Measurements from ENCODE around the gene HSD17B12.

HSD17B12 gene

DNA sequence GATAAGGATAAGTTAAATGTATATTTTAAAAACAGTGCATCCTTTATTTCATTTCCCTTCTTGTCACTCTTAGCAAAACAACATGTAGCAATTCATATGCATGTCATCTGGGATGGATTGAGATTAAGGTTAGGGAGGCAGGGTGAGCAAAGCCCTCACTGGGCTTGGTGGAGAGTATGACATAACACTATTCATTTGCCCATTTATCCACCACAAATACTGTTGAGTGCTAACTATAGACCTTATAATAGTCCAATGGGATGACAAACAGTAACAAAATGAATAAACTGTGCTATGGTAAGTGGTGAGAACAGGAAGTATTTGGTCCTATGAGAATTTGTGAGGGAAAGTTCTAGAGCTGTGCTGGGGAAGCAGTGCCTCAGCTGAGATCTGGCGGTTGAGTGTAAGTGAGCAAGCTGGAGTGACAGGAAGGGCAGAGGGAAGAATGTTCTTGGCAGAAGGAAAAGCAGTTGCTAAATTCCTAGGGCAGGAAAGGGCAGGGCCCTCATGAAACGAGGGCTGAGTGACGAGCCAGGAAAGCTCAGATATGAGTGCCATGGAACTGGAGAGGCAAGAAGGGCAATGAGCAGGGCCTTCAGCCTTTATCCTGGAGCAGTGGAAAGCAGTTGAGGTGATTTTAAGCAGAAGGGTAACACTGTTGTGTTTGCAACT lies 6.7 kb downstream of the HSD17B12 start:
- in situ Hi-C loops (cut with MboI; ENCODE audit: low sequenced_read_pairs), result no loop called here

DNA sequence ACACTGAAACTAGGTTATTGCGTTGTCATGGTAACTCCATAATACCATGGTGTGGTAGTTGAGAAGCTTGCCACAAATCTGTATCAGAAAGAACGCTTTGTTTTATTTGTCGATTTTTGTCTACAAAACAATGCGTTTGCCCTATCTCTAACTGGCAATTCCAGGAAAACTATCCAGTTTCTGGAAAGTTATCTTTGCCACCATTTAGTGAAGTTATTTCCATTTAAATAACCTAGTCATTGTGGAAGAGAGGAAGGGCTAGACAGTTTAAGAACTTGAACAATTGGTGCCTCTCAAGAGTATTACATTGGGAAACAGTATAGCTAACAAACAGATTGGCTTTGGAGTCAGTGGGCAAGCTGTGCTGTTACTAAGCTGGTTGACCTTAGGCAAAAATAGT lies 7.9 kb downstream of the HSD17B12 start:
- in situ Hi-C loops (cut with MboI; ENCODE audit: low sequenced_read_pairs), result no loop called here

DNA sequence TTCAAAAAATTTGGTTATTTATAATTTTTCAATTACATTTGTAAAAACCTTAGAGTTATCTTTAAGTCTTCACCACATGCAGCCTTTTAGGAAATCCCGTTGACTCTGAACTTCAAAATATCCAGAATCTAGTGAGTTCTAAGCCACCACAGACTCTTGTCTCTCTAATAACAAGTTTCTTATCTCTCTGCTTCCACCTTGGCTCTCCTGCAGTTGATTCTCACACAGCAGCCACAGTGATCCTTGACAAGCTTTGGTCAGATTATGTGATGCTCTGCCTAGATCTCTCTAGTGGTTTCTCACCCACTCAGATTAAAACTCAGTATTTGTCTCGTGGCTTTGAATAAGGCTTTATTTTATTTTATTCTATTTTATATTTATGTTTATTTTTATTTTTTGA lies 8.6 kb downstream of the HSD17B12 start:
- in situ Hi-C loops (cut with MboI; ENCODE audit: low sequenced_read_pairs), result no loop called here

DNA sequence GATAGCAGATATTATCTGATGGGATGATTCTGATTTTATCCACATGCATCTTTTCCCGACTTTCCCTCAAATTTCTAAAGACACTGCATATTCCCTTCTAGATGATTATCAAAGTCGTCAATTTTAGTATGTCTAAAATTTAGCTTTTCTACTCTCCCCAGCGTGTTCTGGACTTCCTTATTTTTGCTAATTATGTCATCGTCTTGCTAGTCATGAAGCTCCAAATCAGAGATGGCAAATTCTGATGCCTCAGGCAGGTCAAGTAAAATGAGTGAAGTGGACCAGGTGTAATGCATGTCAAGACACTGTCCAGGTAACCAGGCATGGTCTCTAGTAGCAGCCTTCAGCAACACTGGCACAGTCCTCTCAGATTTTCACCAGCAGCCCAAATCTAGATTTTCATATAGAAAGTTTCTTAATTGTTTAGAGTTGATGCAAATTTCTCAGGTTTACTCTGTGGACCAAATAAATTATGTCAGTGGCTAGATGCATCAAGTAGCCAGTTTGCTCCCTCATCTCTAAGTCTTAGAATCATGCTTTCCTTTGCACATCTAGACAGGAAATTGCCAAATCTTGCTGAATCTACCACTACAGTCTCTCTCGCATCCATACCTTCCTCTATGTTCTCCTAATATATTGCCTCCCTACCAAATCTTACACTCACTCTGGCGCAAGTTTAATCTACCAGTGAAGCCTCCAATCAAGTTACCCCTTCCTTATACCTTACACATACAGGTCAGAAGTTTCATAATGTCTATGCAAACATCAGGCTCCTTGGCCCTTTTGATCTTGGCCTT lies 10.6 kb downstream of the HSD17B12 start:
- in situ Hi-C loops (cut with MboI; ENCODE audit: low sequenced_read_pairs), result no loop called here

DNA sequence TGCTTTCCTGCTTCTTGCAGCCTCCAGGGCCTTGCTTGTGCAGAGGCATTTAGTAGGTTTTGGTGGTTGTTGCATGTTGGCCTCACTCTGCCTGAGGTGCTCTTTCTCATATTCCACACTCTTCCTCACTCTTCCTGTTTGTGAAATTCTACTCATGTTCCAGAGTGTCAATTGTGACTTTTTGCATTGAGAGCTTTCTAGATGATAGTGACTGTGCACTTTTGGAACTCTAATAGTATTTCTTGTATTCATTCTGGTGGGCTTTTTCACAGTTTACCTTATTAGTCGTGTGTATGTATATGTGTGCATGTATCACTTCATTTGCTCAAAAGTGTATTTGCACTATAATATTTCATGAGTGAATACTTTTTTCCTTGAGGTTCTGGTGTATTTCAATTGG lies 11.3 kb downstream of the HSD17B12 start:
- in situ Hi-C loops (cut with MboI; ENCODE audit: low sequenced_read_pairs), result no loop called here

- in situ Hi-C loops (cut with MboI; ENCODE audit: low sequenced_read_pairs), result no loop called here
These were observed 12.5 kb downstream of the HSD17B12 start for GRCh38 chr11:43693069-43693468.

DNA sequence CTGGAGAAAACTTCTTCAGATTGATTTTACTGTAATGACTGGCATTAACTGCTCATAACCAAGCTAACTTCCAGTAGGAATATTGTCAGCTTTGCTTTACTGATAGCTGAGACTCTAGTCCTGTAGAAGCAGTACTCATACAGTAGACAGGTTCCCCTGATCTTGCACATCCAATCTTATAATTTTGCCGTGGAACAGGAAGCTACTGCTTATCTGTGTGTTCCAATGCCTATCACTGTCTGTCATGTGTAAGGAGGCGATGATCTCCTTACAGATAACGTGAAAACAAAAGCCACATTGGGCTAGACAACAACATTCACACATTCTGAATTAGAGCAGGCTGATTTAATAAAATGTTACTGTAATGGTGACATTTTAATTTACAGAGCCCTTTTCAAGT lies 13.2 kb downstream of the HSD17B12 start:
- in situ Hi-C loops (cut with MboI; ENCODE audit: low sequenced_read_pairs), result no loop called here

DNA sequence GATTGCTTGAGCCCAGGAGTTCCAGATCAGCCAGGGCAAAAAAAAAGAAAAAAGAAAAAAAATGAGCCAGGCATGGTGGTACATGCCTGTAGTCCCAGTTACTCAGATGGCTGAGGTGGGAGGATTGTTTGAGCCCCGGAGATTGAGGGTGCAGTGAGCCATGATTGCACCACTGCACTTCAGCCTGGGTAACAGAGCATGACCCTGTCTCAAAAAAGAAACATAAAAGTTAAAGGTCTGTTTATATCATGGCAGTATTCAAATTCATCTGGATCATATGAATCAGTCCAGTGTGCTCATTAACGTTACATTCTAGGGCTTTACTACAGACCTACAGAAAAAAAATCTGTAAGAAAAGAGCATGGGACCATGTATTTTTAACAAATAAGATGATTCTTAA lies 13.9 kb downstream of the HSD17B12 start:
- in situ Hi-C loops (cut with MboI; ENCODE audit: low sequenced_read_pairs), result no loop called here

- in situ Hi-C loops (cut with MboI; ENCODE audit: low sequenced_read_pairs), result no loop called here
These were observed 17.1 kb downstream of the HSD17B12 start for GRCh38 chr11:43697679-43698078.

DNA sequence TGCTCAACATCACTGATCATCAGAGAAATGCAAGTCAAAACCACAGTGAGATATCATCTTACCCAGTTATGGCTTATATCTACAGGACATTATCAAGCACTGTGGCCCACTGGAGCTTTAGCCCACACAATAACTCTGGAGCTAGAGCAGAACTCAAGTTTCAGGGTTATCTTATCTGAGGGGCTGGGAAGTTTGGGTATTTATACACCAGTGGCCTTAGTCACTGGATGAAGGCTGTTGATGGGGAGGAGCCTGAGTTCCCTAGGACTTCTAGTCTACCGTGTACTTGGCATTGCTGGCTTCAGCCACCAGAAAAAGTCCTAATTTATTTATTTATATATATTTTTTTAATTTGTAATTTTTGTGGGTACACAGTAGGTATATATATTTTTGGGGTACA lies 19.3 kb downstream of the HSD17B12 start:
- in situ Hi-C loops (cut with MboI; ENCODE audit: low sequenced_read_pairs), result no loop called here

DNA sequence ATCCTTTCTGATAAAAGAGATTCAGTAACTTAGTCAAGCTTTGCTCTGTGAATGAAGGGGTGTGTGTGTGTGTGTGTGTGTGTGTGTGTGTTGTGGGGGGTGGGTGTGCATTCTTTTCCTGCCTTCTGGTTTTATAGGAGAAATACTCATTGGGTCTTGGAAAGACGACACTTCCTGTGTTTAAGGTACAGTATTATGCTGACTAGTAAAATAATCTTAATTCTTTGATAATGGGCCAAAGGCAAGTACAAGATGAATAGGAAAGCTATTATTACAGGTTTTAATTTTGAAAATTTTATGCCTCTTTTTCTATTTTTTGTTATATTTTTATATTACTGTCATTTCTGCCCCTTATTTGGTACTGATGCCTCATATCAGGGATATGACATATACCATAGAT lies 26.1 kb downstream of the HSD17B12 start:
- in situ Hi-C loops (cut with MboI; ENCODE audit: low sequenced_read_pairs), result no loop called here

DNA sequence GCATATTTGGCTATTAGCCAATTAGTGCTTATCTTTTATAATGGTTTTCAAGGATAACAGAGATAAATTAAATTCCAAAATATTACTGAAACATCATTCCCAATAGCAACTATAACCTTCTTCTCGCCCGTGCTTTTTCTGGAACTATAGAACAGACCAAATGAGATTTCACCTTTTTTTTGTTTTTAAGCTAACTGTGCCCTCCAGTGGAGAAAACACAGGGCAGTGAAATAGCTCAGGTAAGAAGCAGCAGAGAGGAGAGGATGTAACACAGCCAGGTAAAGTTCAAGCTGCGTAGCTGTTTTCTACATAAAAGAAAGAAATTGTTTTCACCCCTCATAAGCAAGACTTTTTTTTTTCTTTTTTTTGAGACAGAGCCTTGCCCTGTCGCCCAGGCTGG lies 28.2 kb downstream of the HSD17B12 start:
- in situ Hi-C loops (cut with MboI; ENCODE audit: low sequenced_read_pairs), result no loop called here

- in situ Hi-C loops (cut with MboI; ENCODE audit: low sequenced_read_pairs), result no loop called here
These were observed 29.2 kb downstream of the HSD17B12 start for GRCh38 chr11:43709689-43710088.

DNA sequence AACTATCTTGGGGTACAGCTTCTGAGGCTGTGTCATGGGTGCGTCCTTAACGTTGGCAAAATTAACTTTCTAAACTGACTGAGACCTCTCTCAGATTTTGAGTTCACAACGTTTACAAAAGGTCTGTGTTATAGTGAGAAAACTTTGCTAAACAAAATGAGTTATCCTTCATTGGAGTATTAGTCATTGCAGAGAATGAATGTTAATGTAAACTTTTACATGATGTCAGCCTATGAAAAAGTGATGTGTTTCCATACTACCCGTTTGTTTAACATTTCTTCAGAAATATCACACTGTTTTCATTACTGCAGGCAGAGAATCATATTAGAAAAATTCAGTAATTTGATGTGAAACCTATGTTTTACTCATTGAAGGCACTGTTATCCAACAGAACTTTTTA lies 32.1 kb downstream of the HSD17B12 start:
- in situ Hi-C loops (cut with MboI; ENCODE audit: low sequenced_read_pairs), result no loop called here

GRCh38 chr11:43718373-43718772 lies 37.8 kb downstream of the HSD17B12 start:
- in situ Hi-C loops (cut with MboI; ENCODE audit: low sequenced_read_pairs), result no loop called here

DNA sequence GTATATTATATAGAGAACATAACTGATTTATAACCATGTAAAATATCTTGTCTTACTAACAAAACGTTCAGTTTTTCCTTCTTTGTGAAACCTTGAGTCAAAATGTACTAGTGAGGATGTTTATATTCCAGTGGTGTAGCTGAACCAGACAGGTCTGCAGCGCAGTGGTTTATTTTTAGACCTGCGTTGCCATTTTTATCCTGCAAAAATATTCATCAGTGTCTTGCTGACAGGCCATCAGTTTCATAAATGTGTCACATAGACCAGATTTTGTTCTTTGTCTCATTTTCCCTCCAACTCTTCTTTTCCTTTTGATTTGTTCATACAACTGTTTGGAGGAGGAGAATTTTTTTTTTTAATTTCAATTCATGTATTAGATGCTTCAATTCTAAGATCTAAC lies 43.1 kb downstream of the HSD17B12 start:
- in situ Hi-C loops (cut with MboI; ENCODE audit: low sequenced_read_pairs), result no loop called here

DNA sequence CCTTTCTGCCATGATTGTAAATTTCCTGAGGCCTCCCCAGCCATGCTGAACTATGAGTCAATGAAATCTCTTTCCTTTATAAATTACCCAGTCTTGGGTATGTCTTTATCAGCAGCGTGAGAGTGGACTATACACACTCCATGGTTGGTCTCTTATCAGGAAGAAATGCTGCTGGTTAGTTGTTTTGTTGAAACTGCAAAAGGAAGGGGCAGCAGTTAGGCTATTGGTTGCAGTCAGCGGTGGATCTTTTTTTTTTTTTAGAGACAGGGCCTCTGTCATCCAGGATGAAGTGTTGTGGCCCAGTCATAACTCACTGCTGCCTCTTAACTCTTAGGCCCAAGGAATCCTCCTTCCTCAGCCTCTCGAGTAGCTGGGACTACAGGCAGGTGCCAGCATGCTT lies 51.7 kb downstream of the HSD17B12 start:
- in situ Hi-C loops (cut with MboI; ENCODE audit: low sequenced_read_pairs), result no loop called here

- in situ Hi-C loops (cut with MboI; ENCODE audit: low sequenced_read_pairs), result no loop called here
These were observed 53.7 kb downstream of the HSD17B12 start for GRCh38 chr11:43734256-43734655.

DNA sequence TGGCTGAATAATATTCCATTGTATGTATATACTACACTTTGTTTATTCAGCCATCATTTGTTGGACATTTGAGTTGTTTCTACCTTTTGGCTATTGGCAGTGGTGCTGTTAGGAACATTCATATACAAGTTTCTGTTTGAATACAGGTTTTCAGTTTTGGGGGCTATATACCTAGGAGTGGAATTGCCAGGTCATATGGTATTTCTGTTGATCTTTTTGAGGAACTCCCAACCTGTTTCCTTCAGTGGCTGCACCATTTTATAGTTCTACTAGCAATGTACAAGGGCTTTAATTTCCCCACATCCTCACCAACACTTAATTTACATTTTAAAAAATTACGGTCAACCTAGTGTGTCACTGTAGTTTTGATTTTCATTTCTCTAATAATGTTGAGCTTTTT lies 54.6 kb downstream of the HSD17B12 start:
- in situ Hi-C loops (cut with MboI; ENCODE audit: low sequenced_read_pairs), result no loop called here

DNA sequence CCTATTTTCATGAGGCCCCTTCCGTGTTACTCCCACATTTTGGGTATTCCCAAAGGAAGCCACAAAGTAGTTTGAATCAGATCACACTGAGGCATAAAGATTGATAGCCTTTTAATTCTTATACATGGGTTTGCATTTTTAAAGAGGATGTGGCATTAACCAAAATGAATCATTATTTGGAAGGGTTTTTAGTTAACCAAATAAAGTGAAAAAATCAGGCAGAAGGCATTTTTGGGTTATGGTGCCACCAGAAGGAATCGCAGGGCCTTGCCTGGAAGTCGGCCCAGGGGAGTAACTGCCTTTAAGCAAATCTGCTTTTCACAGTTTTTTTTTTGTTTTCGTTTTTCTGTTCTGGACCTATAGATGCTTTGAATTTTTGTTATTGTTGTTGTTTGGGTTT lies 55.4 kb downstream of the HSD17B12 start:
- in situ Hi-C loops (cut with MboI; ENCODE audit: low sequenced_read_pairs), result no loop called here

- in situ Hi-C loops (cut with MboI; ENCODE audit: low sequenced_read_pairs), result no loop called here
These were observed 56.1 kb downstream of the HSD17B12 start for GRCh38 chr11:43736502-43737200.

GRCh38 chr11:43737201-43737590 lies 56.7 kb downstream of the HSD17B12 start:
- in situ Hi-C loops (cut with MboI; ENCODE audit: low sequenced_read_pairs), result no loop called here

Data from HL-60/S4 treated with phorbol 12-myristate 13-acetate at 8.2 ng/mL for 4 days and 3 days (cell line).